Fibroblast of lung (primary cell): ENCODE data around the gene STK32C. TPM values are rescaled to one million over a fixed set of nuclear protein-coding genes. Genes with fewer than 3 reads are reported as not detected.

Experiments
- DNase-seq, 2 donors: peaks; one replicate each; pipeline versions ENCODE4 v3.0.0 to v3.0.0-alpha.2; 2010; ENCODE audit warnings: low read depth in 2 of 2
- H2AFZ ChIP-seq: 2 replicates; pipeline ENCODE4 v1.5.1; 2012; ENCODE audit warnings: low read length, control low read depth, inconsistent platforms
- H3K27ac ChIP-seq: 2 replicates; pipeline ENCODE4 v1.5.1; 2011; ENCODE audit warnings: low read length, control low read depth; ENCODE audit not compliant: insufficient read depth
- H3K27me3 ChIP-seq: 2 replicates; pipeline ENCODE4 v1.5.1; 2011; ENCODE audit warnings: mild to moderate bottlenecking, low read length; ENCODE audit not compliant: control insufficient read depth, insufficient read depth
- H3K36me3 ChIP-seq: 2 replicates; pipeline ENCODE4 v1.5.1; 2011; ENCODE audit warnings: low read length; ENCODE audit not compliant: control insufficient read depth, insufficient read depth
- H3K4me1 ChIP-seq: 2 replicates; pipeline ENCODE4 v1.5.1; 2011; ENCODE audit warnings: low read length; ENCODE audit not compliant: control insufficient read depth, insufficient read depth; ENCODE audit errors: extremely low read depth
- H3K4me2 ChIP-seq: 2 replicates; pipeline ENCODE4 v1.5.1; 2011; ENCODE audit warnings: low read length, control low read depth; ENCODE audit not compliant: insufficient read depth; ENCODE audit errors: extremely low read depth
- H3K4me3 ChIP-seq, 4 experiments: fragments of 200-600 bp in 1 of 4; sonication (generic) in 1 of 4; replicated peaks in 1 of 4; 2 replicates each; pipeline ENCODE4 v1.5.1; 2011 to 2016; ENCODE audit warnings: low read length in 4 of 4, low read depth in 3 of 4, mild to moderate bottlenecking in 3 of 4, control low read depth in 2 of 4, inconsistent platforms in 1 of 4, mixed read lengths in 1 of 4; ENCODE audit not compliant: insufficient read depth in 1 of 4; ENCODE audit errors: control extremely low read depth in 1 of 4
- H3K79me2 ChIP-seq: 2 replicates; pipeline ENCODE4 v1.5.1; 2012; ENCODE audit warnings: mild to moderate bottlenecking, low read length, inconsistent platforms; ENCODE audit not compliant: control insufficient read depth, insufficient read depth
- H3K9ac ChIP-seq: 2 replicates; pipeline ENCODE4 v1.5.1; 2011; ENCODE audit warnings: mild to moderate bottlenecking, low read length, control low read depth; ENCODE audit not compliant: insufficient read depth
- H3K9me3 ChIP-seq: 2 replicates; pipeline ENCODE4 v1.5.1; 2012; ENCODE audit warnings: low read depth, low read length; ENCODE audit not compliant: control insufficient read depth, insufficient read depth
- H4K20me1 ChIP-seq: 2 replicates; pipeline ENCODE4 v1.5.1; 2011; ENCODE audit warnings: low read length; ENCODE audit not compliant: control insufficient read depth, insufficient read depth; ENCODE audit errors: extremely low read depth
- CTCF ChIP-seq, 2 donors: IDR thresholded peaks in 1 of 2; conservative IDR thresholded peaks in 1 of 2; 1 replicate in 1 of 2; 2 replicates in 1 of 2; pipeline ENCODE4 v1.5.1; 2011 to 2012; ENCODE audit warnings: low read length in 2 of 2, control low read depth in 1 of 2, inconsistent platforms in 1 of 2, low read depth in 1 of 2, mild to moderate bottlenecking in 1 of 2
- EZH2 ChIP-seq: IDR thresholded peaks from 2 replicates; pipeline ENCODE4 v1.5.1; 2012; ENCODE audit warnings: low read length, control low read depth, mild to moderate bottlenecking; ENCODE audit errors: missing control alignments
- polyA plus RNA-seq, 2 donors: library from polyadenylated mRNA; depleted of rRNA in 1 of 2; stranded (reverse) in 1 of 2; unstranded in 1 of 2; fragments of >200 nt; gene quantifications; 2 replicates each; pipeline ENCODE4 v1.2.1, GENCODE V29; 2011 to 2012; ENCODE audit warnings: missing spikeins in 1 of 2
- total RNA-seq: library from RNA; depleted of rRNA; stranded (reverse); fragments of >200 nt; gene quantifications from 2 replicates; pipeline ENCODE4 v1.2.1, GENCODE V29; 2014

The STK32C gene
- total and polyA plus RNA-seq, 2 donors (not counting 1 experiment from before 2014, with no cell fraction given): 4.4 to 21.5 TPM

DNA sequence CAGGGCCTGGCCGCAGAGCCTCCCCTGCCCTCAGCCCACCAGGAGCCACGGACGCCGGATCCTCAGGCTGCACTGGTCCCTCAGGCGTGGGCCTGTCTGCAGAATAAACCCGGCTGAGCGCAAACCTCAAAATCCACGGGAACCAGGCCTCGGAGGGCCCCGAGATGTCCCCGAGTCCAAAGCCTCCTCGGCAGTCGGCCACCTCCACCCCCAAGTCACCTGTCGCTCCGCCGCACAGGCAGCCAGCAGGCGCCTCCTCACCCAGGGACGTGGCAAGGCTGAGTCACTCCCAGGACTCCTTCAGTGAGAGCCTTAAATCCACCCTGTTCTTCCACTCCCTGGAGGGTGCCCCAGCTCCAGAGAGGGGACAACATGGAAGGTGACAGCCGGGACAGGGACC is 33.2 kb downstream of the STK32C start:
- H3K27ac ChIP-seq: no peak overlapping the region
- no peaks in the 10 kb centered on the region for H3K79me2 ChIP-seq
- H3K4me3 ChIP-seq: no peak overlapping the region
- H4K20me1 ChIP-seq: no peaks in the 10 kb centered on the region
- no peaks in the 10 kb centered on the region for H3K36me3 ChIP-seq
- no peak overlapping the region for H3K9ac ChIP-seq
- H3K4me2 ChIP-seq: no peak overlapping the region
- H3K4me1 ChIP-seq: no peaks in the 10 kb centered on the region
- H3K27me3 ChIP-seq: no peaks in the 10 kb centered on the region
- H2AFZ ChIP-seq: no peak overlapping the region
- TF ChIP-seq CTCF (conservative IDR thresholded peaks at IDR 0.05 in 1 of 2, IDR thresholded peaks at IDR 0.05 in 1 of 2; ENCODE audit: low read depth in 1 of 2, low read length in 2 of 2): no peak
- TF ChIP-seq EZH2: no peak
- no peaks in the 10 kb centered on the region for H3K9me3 ChIP-seq
- DNase-seq: no peak

DNA sequence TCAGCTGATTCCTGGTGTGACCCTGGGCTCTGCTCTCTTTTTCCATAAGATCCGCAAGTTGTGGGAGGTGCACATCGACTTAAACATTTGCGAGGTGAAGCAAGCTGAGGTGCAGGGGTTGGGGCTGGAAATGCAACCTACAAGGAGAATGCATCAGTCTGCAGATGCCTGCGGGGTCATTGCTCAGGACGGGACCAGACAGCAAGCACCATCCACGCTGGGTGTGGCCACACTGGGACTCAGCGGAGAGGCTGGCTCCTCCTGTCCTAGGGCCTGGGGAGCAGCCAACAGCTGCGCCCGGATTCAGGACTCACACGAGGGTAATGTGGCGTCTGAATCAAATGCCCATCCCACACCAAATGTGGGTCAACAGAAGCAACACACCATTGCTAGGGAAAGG is 33.8 kb downstream of the STK32C start:
- Histone ChIP-seq H4K20me1 (no peaks in the 10 kb centered on the region), H3K79me2 (no peaks in the 10 kb centered on the region), H3K4me3 (no peak overlapping the region), H3K4me2 (no peak overlapping the region), H3K36me3 (no peaks in the 10 kb centered on the region), H3K9me3 (no peaks in the 10 kb centered on the region), H3K4me1 (no peaks in the 10 kb centered on the region), H3K27ac (no peak overlapping the region), H3K27me3 (no peaks in the 10 kb centered on the region), H2AFZ (no peak overlapping the region), H3K9ac (no peak overlapping the region)
- no peak for DNase-seq
- TF ChIP-seq EZH2 (no peak), CTCF (conservative IDR thresholded peaks at IDR 0.05 in 1 of 2, IDR thresholded peaks at IDR 0.05 in 1 of 2; ENCODE audit: low read depth in 1 of 2, low read length in 2 of 2) (no peak)

DNA sequence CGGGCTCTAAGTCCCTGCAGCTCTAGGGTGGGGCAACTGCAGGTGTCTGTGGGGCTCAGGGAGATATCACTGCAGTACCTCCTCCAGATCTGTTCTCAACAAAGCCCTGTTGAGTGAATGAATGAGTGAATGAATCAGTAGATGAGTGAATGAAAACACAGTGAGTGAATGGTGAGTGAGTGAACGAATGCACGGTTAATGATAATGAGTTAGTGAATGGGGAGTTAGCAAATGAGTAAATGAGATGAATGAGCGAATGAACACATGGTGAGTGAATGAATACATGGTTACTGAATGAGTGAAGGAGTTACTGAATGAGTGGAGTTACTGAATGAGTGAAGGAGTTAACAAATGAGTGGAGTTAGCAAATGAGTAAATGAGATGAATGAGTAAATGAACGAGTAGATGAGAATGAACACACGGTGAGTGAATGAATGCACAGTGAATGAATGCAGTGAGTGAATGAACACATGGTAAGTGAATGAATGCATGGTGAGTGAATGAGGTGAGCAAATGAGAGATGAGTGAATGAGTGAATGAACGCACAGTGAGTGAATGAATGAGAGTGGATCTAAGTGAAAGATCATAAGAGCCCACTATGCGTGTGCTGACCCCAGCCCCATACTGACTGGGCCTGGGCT is 34.3 kb downstream of the STK32C start:
- Histone ChIP-seq H4K20me1 (no peaks in the 10 kb centered on the region), H3K27ac (no peak overlapping the region), H3K27me3 (no peaks in the 10 kb centered on the region), H3K9ac (no peak overlapping the region), H3K4me2 (no peak overlapping the region), H3K9me3 (no peaks in the 10 kb centered on the region), H3K4me3 (no peak overlapping the region), H2AFZ (no peak overlapping the region), H3K36me3 (no peaks in the 10 kb centered on the region), H3K4me1 (no peaks in the 10 kb centered on the region), H3K79me2 (no peaks in the 10 kb centered on the region)
- DNase-seq: no peak
- TF ChIP-seq CTCF (conservative IDR thresholded peaks at IDR 0.05 in 1 of 2, IDR thresholded peaks at IDR 0.05 in 1 of 2; ENCODE audit: low read depth in 1 of 2, low read length in 2 of 2) (no peak), EZH2 (no peak)
